Activated CD4-positive, alpha-beta T cell treated with anti-CD3 and anti-CD28 coated beads for 36 hours (primary cell): ENCODE measurements around the gene CCL25. TPM values are rescaled to one million over a fixed set of nuclear protein-coding genes. Genes with fewer than 3 reads are reported as not detected.
A peak's percentile ranks its signal among the peaks of the same experiment; 100 is the strongest.

Experiments used
- ATAC-seq: fragments of 200-7000 bp; cut with Tn5 transposase; one replicate; pipeline ENCODE4 v1.10.0; 2021; ENCODE audit warnings: mild to moderate bottlenecking, moderate library complexity
- CTCF ChIA-PET: fragments of 350-600 bp; sonication (Branson Sonifier 250); formaldehyde crosslinking; loops from one replicate; lab custom pipeline; 2021; ENCODE audit warnings: antibody characterized with exemption; lab: Charles Lee
- POLR2A ChIA-PET: fragments of 350-600 bp; sonication (Branson Sonifier 250); formaldehyde crosslinking; loops from one replicate; lab custom pipeline; 2021; ENCODE audit warnings: antibody characterized with exemption, inconsistent platforms; lab: Charles Lee
- DNase-seq: peaks from one replicate; pipeline ENCODE4 v3.0.0-alpha.2; 2020
- H3K27ac Mint-ChIP-seq: one replicate; pipeline ENCODE4 v1.8.0; 2021; ENCODE audit warnings: mixed read lengths
- H3K27me3 Mint-ChIP-seq: one replicate; pipeline ENCODE4 v1.8.0; 2021; ENCODE audit warnings: mixed read lengths
- H3K36me3 Mint-ChIP-seq: one replicate; pipeline ENCODE4 v1.8.0; 2021; ENCODE audit warnings: low read depth, mixed read lengths
- H3K4me1 Mint-ChIP-seq: one replicate; pipeline ENCODE4 v1.8.0; 2021; ENCODE audit warnings: mixed read lengths
- H3K4me3 Mint-ChIP-seq: one replicate; pipeline ENCODE4 v1.8.0; 2021; ENCODE audit warnings: mild to moderate bottlenecking, moderate library complexity, mixed read lengths
- H3K9me3 Mint-ChIP-seq: one replicate; pipeline ENCODE4 v1.8.0; 2021; ENCODE audit warnings: low read depth, mixed read lengths
- intact Hi-C, 2 experiments: fragments of 100-400 bp; cut with DNase I in 1 of 2; cut with micrococcal nuclease in 1 of 2; formaldehyde crosslinking; loops; one replicate each; pipeline versions ENCODE4 v1.14.2 to v1.15.1; 2022 to 2024; cut with DNase I, micrococcal nuclease
- total RNA-seq, 2 experiments: library from RNA; stranded (reverse); gene quantifications; one replicate each; pipeline ENCODE4 v1.2.3, GENCODE V29; 2021

CCL25 gene
- total RNA-seq, 2 experiments from 2014 or later = 0.26 TPM; not detected in 1

GRCh38 chr19:8046569-8047165 lies 5.9 kb upstream of the CCL25 start:
- H3K9me3 Mint-ChIP-seq = no peaks in the 10 kb centered on the region
- no peaks in the 10 kb centered on the region for H3K36me3 Mint-ChIP-seq
- no peak overlapping the region for H3K4me3 Mint-ChIP-seq
- no peak overlapping the region for H3K27ac Mint-ChIP-seq
- no peak for DNase-seq
- CTCF ChIA-PET = no interaction called here
- peaks cover 5% of the 10 kb centered on the region for H3K4me1 Mint-ChIP-seq
- POLR2A ChIA-PET = no interaction called here
- ATAC-seq = no peak
- intact Hi-C loops = no loop called here
- H3K27me3 Mint-ChIP-seq = peaks cover 4% of the 10 kb centered on the region

GRCh38 chr19:8050274-8051096 lies 2.1 kb upstream of the CCL25 start:
- Mint-ChIP-seq H3K27me3 (peaks cover 4% of the 10 kb centered on the region), H3K9me3 (no peaks in the 10 kb centered on the region), H3K4me1 (peaks cover 11% of the 10 kb centered on the region), H3K4me3 (peak overlapping the region; percentile 36), H3K27ac (no peak overlapping the region), H3K36me3 (no peaks in the 10 kb centered on the region)
- POLR2A ChIA-PET = no interaction called here
- DNase-seq = peak; percentile 98
- CTCF ChIA-PET = no interaction called here
- ATAC-seq = peak; percentile 99
- intact Hi-C loops = loop anchor here in 1 of 2 experiments (1.0 to 2.0 kb wide), 7 partner anchors 45 to 462 kb away; partner anchors contain the start of genes CERS4, ELAVL1, RAB11B and SNAPC2

- ATAC-seq (no peak), DNase-seq (no peak)
- intact Hi-C loops = no loop called here
- H3K4me3 Mint-ChIP-seq = no peak overlapping the region
- no peaks in the 10 kb centered on the region for H3K9me3 Mint-ChIP-seq
- no peaks in the 10 kb centered on the region for H3K36me3 Mint-ChIP-seq
- H3K27me3 Mint-ChIP-seq = no peaks in the 10 kb centered on the region
- ChIA-PET POLR2A (no interaction called here), CTCF (no interaction called here)
- peaks cover 11% of the 10 kb centered on the region for H3K4me1 Mint-ChIP-seq
- H3K27ac Mint-ChIP-seq = no peak overlapping the region
Observed at GRCh38 chr19:8054169-8054568, 1.6 kb downstream of the CCL25 start.

GRCh38 chr19:8056533-8056932 lies 4.0 kb downstream of the CCL25 start:
- H3K4me1 Mint-ChIP-seq = peaks cover 7% of the 10 kb centered on the region
- CTCF ChIA-PET = interaction anchor here (0.6 to 2.1 kb wide), 4 partner anchors 11 to 1971 kb away, joined by 3 to 7 read pairs (median 4); no protein-coding TSS in a partner anchor
- H3K27ac Mint-ChIP-seq = no peak overlapping the region
- no peaks in the 10 kb centered on the region for H3K27me3 Mint-ChIP-seq
- no peaks in the 10 kb centered on the region for H3K9me3 Mint-ChIP-seq
- no peaks in the 10 kb centered on the region for H3K36me3 Mint-ChIP-seq
- no peak for ATAC-seq
- no peak for DNase-seq
- POLR2A ChIA-PET = no interaction called here
- intact Hi-C loops = no loop called here
- H3K4me3 Mint-ChIP-seq = no peak overlapping the region

GRCh38 chr19:8057545-8058270 lies 5.1 kb downstream of the CCL25 start:
- H3K36me3 Mint-ChIP-seq = no peaks in the 10 kb centered on the region
- no peaks in the 10 kb centered on the region for H3K4me1 Mint-ChIP-seq
- no peak overlapping the region for H3K27ac Mint-ChIP-seq
- H3K9me3 Mint-ChIP-seq = no peaks in the 10 kb centered on the region
- DNase-seq = no peak
- ATAC-seq = no peak
- CTCF ChIA-PET = interaction anchor here (0.6 to 2.1 kb wide), 2 partner anchors 114 to 1947 kb away, joined by 4 to 7 read pairs; no protein-coding TSS in a partner anchor
- H3K4me3 Mint-ChIP-seq = no peak overlapping the region
- intact Hi-C loops = no loop called here
- POLR2A ChIA-PET = no interaction called here
- no peaks in the 10 kb centered on the region for H3K27me3 Mint-ChIP-seq

- no peak for ATAC-seq
- ChIA-PET CTCF (no interaction called here), POLR2A (no interaction called here)
- intact Hi-C loops = no loop called here
- H3K36me3 Mint-ChIP-seq = no peaks in the 10 kb centered on the region
- no peak overlapping the region for H3K4me3 Mint-ChIP-seq
- no peaks in the 10 kb centered on the region for H3K27me3 Mint-ChIP-seq
- peaks cover 11% of the 10 kb centered on the region for H3K9me3 Mint-ChIP-seq
- peak; percentile 31 for DNase-seq
- H3K4me1 Mint-ChIP-seq = no peaks in the 10 kb centered on the region
- no peak overlapping the region for H3K27ac Mint-ChIP-seq
Observed at GRCh38 chr19:8064911-8065874, 12.6 kb downstream of the CCL25 start.

GRCh38 chr19:8065875-8066261 lies 13.3 kb downstream of the CCL25 start:
- H3K4me3 Mint-ChIP-seq = no peak overlapping the region
- no peak overlapping the region for H3K27ac Mint-ChIP-seq
- no peaks in the 10 kb centered on the region for H3K36me3 Mint-ChIP-seq
- H3K9me3 Mint-ChIP-seq = peaks cover 15% of the 10 kb centered on the region
- intact Hi-C loops = no loop called here
- H3K27me3 Mint-ChIP-seq = no peaks in the 10 kb centered on the region
- no peaks in the 10 kb centered on the region for H3K4me1 Mint-ChIP-seq
- CTCF ChIA-PET = no interaction called here
- DNase-seq (no peak), ATAC-seq (no peak)
- POLR2A ChIA-PET = interaction anchor here (0.6 kb wide), 1 partner anchor 37 kb away, joined by 6 read pairs; no protein-coding TSS in a partner anchor

GRCh38 chr19:8069096-8069973 lies 16.8 kb downstream of the CCL25 start:
- H3K27me3 Mint-ChIP-seq = no peaks in the 10 kb centered on the region
- H3K4me3 Mint-ChIP-seq = no peak overlapping the region
- CTCF ChIA-PET = interaction anchor here (0.6 to 1.1 kb wide), 4 partner anchors 13 to 125 kb away, joined by 3 to 4 read pairs (median 3); no protein-coding TSS in a partner anchor
- peaks cover 2% of the 10 kb centered on the region for H3K4me1 Mint-ChIP-seq
- peaks cover 22% of the 10 kb centered on the region for H3K9me3 Mint-ChIP-seq
- H3K27ac Mint-ChIP-seq = no peak overlapping the region
- peak; percentile 48 for DNase-seq
- H3K36me3 Mint-ChIP-seq = no peaks in the 10 kb centered on the region
- intact Hi-C loops = loop anchor here (1.0 kb wide), 1 partner anchor 125 kb away; no protein-coding TSS in a partner anchor
- POLR2A ChIA-PET = no interaction called here
- no peak for ATAC-seq

GRCh38 chr19:8071912-8072311 lies 19.4 kb downstream of the CCL25 start:
- CTCF ChIA-PET = no interaction called here

GRCh38 chr19:8074501-8074900 lies 21.9 kb downstream of the CCL25 start:
- Mint-ChIP-seq H3K27me3 (no peaks in the 10 kb centered on the region), H3K27ac (no peak overlapping the region), H3K4me3 (no peak overlapping the region), H3K9me3 (peaks cover 20% of the 10 kb centered on the region), H3K4me1 (peaks cover 2% of the 10 kb centered on the region), H3K36me3 (no peaks in the 10 kb centered on the region)
- no peak for ATAC-seq
- no peak for DNase-seq
- POLR2A ChIA-PET = no interaction called here
- intact Hi-C loops = no loop called here
- CTCF ChIA-PET = no interaction called here

More at GRCh38 chr19:8071912-8072311, 19.4 kb downstream of the CCL25 start:
- Mint-ChIP-seq H3K36me3 (no peaks in the 10 kb centered on the region), H3K4me3 (no peak overlapping the region), H3K27ac (no peak overlapping the region), H3K4me1 (peaks cover 2% of the 10 kb centered on the region), H3K27me3 (no peaks in the 10 kb centered on the region), H3K9me3 (peaks cover 26% of the 10 kb centered on the region)
- DNase-seq (no peak), ATAC-seq (no peak)
- POLR2A ChIA-PET = no interaction called here
- intact Hi-C loops = no loop called here
